GM23248 (cell line): Measurements from ENCODE around the gene KRT15. TPM values are rescaled to one million over a fixed set of nuclear protein-coding genes. Genes with fewer than 3 reads are reported as not detected.

Source experiments
- DNase-seq: peaks from one replicate; pipeline ENCODE4 v3.0.0-alpha.2; 2015
- H2AFZ ChIP-seq: fragments of 200-600 bp; sonication (generic); 2 replicates; pipeline ENCODE4 v1.6.1; 2016; ENCODE audit warnings: antibody characterized with exemption
- H3F3A ChIP-seq: fragments of 200-600 bp; sonication (generic); 2 replicates; pipeline ENCODE4 v1.6.1; 2016; ENCODE audit warnings: mild to moderate bottlenecking, antibody characterized with exemption, mixed run types; ENCODE audit not compliant: insufficient read depth
- H3K27ac ChIP-seq: fragments of 200-600 bp; sonication (generic); 2 replicates; pipeline ENCODE4 v1.5.1; 2016; ENCODE audit warnings: mild to moderate bottlenecking
- H3K27me3 ChIP-seq: fragments of 200-600 bp; sonication (generic); replicated peaks from 2 replicates; pipeline ENCODE4 v1.6.1; 2016; ENCODE audit warnings: mild to moderate bottlenecking; ENCODE audit not compliant: insufficient read depth
- H3K36me3 ChIP-seq: fragments of 200-600 bp; sonication (generic); 2 replicates; pipeline ENCODE4 v1.6.1; 2016; ENCODE audit warnings: low read depth, mild to moderate bottlenecking
- H3K4me1 ChIP-seq: fragments of 200-600 bp; sonication (generic); 2 replicates; pipeline ENCODE4 v1.6.1; 2016; ENCODE audit warnings: mild to moderate bottlenecking; ENCODE audit not compliant: insufficient read depth
- H3K4me2 ChIP-seq: fragments of 200-600 bp; sonication (generic); one replicate; pipeline ENCODE4 v1.6.1; 2016; ENCODE audit warnings: mild to moderate bottlenecking; ENCODE audit not compliant: unreplicated experiment
- H3K4me3 ChIP-seq: fragments of 200-600 bp; sonication (generic); 2 replicates; pipeline ENCODE4 v1.5.1; 2016; ENCODE audit warnings: mild to moderate bottlenecking
- H3K79me2 ChIP-seq: fragments of 200-600 bp; sonication (generic); 2 replicates; pipeline ENCODE4 v1.6.1; 2016; ENCODE audit warnings: mild to moderate bottlenecking; ENCODE audit not compliant: insufficient read depth
- H3K9ac ChIP-seq: fragments of 200-600 bp; sonication (generic); 2 replicates; pipeline ENCODE4 v1.6.1; 2016; ENCODE audit warnings: mild to moderate bottlenecking
- H3K9me2 ChIP-seq: fragments of 200-600 bp; sonication (generic); 2 replicates; pipeline ENCODE4 v1.6.1; 2016; ENCODE audit warnings: mixed run types, mild to moderate bottlenecking, moderate library complexity; ENCODE audit not compliant: insufficient read depth
- H3K9me3 ChIP-seq: fragments of 200-600 bp; sonication (generic); one replicate; pipeline ENCODE4 v1.6.1; 2017; ENCODE audit warnings: low read depth
- H4K20me1 ChIP-seq: fragments of 200-600 bp; sonication (generic); 2 replicates; pipeline ENCODE4 v1.6.0; 2016; ENCODE audit not compliant: insufficient read depth
- EZH2 ChIP-seq: fragments of 200-600 bp; sonication (generic); IDR thresholded peaks from 2 replicates; pipeline ENCODE4 v1.6.1; 2018; ENCODE audit warnings: antibody characterized with exemption, mild to moderate bottlenecking; ENCODE audit not compliant: insufficient read depth, poor library complexity, severe bottlenecking
- EZH2phosphoT487 ChIP-seq: fragments of 200-600 bp; sonication (generic); IDR thresholded peaks from 2 replicates; pipeline ENCODE4 v1.6.1; 2018; ENCODE audit warnings: antibody characterized with exemption, moderate library complexity, mild to moderate bottlenecking, low read depth; ENCODE audit not compliant: insufficient read depth
- WGBS, 2 experiments: methylation state at CpG; one replicate each; pipeline ENCODE4 v1.1.6; 2015 to 2017; ENCODE audit warnings: low lambda C conversion rate in 2 of 2, low coverage in 1 of 2; ENCODE audit errors: missing lambda C conversion rate in 2 of 2; 5-methylcytosine and 5-hydroxymethylcytosine counted together
- in situ Hi-C: fragments of 300-500 bp; cut with MboI; formaldehyde crosslinking; loops from 2 replicates; pipeline ENCODE4 v1.15.0; 2020
- polyA plus RNA-seq: library from polyadenylated mRNA; unstranded; fragments of >200 nt; fragmentation: Nextera tagmentation; extraction: Ambion mirVana; gene quantifications from 2 replicates; pipeline ENCODE4 v1.2.1, GENCODE V29; 2016
- total RNA-seq: library from RNA; depleted of rRNA; stranded (reverse); fragments of >200 nt; shearing (Covaris generic); gene quantifications from 2 replicates; pipeline ENCODE4 v1.2.3, GENCODE V29; 2014

The KRT15 gene
- total and polyA plus RNA-seq, 2 experiments from 2014 or later = 0.65 to 2.3 TPM

DNA sequence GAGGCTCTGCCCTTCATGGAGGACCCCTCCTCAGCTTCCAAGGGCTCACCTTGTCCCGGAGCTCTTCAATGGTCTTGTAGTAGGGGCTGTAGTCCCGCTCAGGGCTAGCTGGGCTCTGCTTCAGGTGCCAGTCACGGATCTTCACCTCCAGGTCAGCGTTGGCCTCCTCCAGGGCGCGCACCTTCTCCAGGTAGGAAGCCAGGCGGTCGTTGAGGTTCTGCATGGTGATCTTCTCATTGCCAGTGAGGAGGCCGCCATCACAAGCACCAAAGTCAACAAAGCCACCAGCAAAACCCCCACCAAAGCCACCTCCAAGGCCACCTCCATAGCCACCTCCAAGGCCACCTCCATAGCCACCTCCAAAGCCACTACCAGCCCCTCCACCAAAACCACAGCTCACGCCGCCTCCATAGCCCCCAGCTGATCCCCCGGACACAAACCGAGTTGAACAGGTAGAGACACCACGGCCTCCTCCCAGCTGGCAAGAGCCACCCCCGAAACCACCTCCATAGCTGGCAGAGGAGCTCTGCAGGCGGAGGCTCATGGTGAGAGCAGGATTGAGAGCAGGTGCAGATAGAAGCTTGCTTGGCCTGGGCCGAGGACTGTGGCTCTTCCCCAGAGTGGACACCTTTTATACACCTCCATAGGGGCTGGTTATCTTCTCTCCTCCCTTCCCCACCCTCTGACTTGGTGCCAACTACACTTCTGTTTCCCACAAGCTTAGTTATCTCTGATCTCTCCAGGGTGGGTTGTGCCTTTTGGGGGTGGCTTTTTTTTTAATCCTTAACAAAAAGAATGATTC lies 13.5 kb downstream of the KRT15 start, which contains the start of gene KRT13:
Gene KRT13, minus strand, starts transcription at position 606 of the 802 bp plus-strand sequence. Its CDS starts 62 bp downstream, at position 544.
- in situ Hi-C loops = no loop called here
- H3K9me3 ChIP-seq = no peaks in the 10 kb centered on the region
- H3K79me2 ChIP-seq = no peaks in the 10 kb centered on the region
- H3F3A ChIP-seq = no peaks in the 10 kb centered on the region
- no peaks in the 10 kb centered on the region for H4K20me1 ChIP-seq
- H2AFZ ChIP-seq = no peak within 1 kb of the TSS
- no peak within 1 kb of the TSS for H3K4me3 ChIP-seq
- DNase-seq = no peak
- H3K36me3 ChIP-seq = no peaks in the 10 kb centered on the region
- peaks cover 2% of the 10 kb centered on the region; the same call in 1 of the 2 replicates for H3K4me1 ChIP-seq
- H3K9me2 ChIP-seq = no peaks in the 10 kb centered on the region
- no peak within 1 kb of the TSS for H3K27ac ChIP-seq
- no peak for TF ChIP-seq EZH2
- TF ChIP-seq EZH2phosphoT487 = no peak
- 85 to 88% methylated on average over 17 of the region's 17 CpGs for WGBS, 2 experiments
- no peak within 1 kb of the TSS for H3K9ac ChIP-seq
- no peak within 1 kb of the TSS for H3K4me2 ChIP-seq
- H3K27me3 ChIP-seq = no peaks in the 10 kb centered on the region

DNA sequence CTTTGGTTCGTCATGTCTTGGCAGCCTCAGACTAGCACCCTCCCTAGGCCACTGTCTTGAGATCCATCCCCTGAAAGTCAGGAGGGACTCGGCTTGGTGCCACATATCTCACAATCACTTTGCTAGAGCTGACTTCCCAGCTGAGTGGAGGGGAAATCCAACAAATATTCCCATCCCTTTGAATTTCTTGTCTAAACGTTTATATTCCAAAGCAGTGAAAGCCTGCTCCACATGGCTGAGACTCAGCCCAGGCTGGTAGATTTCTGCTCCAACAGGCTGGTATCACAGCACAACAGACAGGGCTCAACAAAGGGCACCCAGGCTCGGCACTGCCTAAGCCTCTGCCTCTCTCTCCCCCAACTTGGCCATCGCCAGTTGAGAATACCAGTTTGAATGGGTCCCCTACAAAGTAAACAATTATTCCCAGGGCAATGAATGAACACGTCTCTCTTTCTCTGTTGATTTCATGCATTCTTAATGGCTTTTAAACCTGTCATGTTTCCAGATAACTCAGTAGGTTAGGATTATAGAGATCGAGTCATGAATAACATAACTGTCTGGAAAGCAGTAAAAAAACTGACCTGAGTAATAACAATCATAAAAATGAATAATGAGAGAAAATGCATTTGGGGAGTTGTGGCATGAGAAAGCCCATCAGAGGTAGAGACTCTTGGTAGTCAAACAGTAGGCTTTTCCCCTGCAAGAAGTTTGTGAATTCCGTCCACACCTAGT lies 14.3 kb downstream of the KRT15 start:
- WGBS, 2 experiments = 69 to 71% methylated on average over 8 of the region's 8 CpGs
- in situ Hi-C loops = no loop called here
- H3K4me1 ChIP-seq = peaks cover 10% of the 10 kb centered on the region
- peak; percentile 28 for DNase-seq
- H3K9me3 ChIP-seq = no peaks in the 10 kb centered on the region
- H3K4me2 ChIP-seq = no peak overlapping the region
- H3K79me2 ChIP-seq = no peaks in the 10 kb centered on the region
- no peaks in the 10 kb centered on the region for H4K20me1 ChIP-seq
- no peaks in the 10 kb centered on the region for H3K9me2 ChIP-seq
- no peaks in the 10 kb centered on the region for H3F3A ChIP-seq
- H2AFZ ChIP-seq = no peak overlapping the region
- H3K9ac ChIP-seq = no peak overlapping the region
- H3K36me3 ChIP-seq = no peaks in the 10 kb centered on the region
- no peaks in the 10 kb centered on the region for H3K27me3 ChIP-seq
- H3K4me3 ChIP-seq = no peak overlapping the region
- TF ChIP-seq EZH2 (no peak), EZH2phosphoT487 (no peak)
- no peak overlapping the region for H3K27ac ChIP-seq

DNA sequence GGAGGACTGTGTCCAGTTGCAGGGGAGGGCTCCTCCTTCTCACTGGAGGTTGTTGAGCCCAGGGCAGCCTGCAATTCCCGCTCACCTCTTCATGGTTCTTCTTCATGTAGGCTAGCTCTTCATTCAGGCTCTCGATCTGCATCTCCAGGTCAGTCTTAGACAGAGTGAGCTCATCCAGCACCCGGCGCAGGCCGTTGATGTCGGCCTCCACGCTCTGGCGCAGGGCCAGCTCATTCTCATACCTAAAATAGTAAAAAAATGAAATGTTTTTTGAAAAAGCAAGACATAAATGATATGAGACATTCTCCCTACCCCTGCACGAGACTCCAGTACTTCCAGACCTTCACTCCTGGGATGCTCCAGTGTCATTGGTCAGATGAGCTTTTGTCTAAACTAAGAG lies 15.5 kb downstream of the KRT15 start:
- Histone ChIP-seq H3K9ac (no peak overlapping the region), H3K27ac (no peak overlapping the region), H3K36me3 (no peaks in the 10 kb centered on the region), H3F3A (no peaks in the 10 kb centered on the region), H3K79me2 (no peaks in the 10 kb centered on the region), H2AFZ (no peak overlapping the region), H3K4me1 (peaks cover 13% of the 10 kb centered on the region), H3K9me2 (no peaks in the 10 kb centered on the region), H3K27me3 (no peaks in the 10 kb centered on the region), H4K20me1 (no peaks in the 10 kb centered on the region), H3K4me3 (no peak overlapping the region), H3K9me3 (no peaks in the 10 kb centered on the region), H3K4me2 (no peak overlapping the region)
- DNase-seq = no peak
- in situ Hi-C loops = no loop called here
- no peak for TF ChIP-seq EZH2phosphoT487
- TF ChIP-seq EZH2 = no peak
- WGBS, 2 experiments = 85 to 87% methylated on average over 9 of the region's 9 CpGs

DNA sequence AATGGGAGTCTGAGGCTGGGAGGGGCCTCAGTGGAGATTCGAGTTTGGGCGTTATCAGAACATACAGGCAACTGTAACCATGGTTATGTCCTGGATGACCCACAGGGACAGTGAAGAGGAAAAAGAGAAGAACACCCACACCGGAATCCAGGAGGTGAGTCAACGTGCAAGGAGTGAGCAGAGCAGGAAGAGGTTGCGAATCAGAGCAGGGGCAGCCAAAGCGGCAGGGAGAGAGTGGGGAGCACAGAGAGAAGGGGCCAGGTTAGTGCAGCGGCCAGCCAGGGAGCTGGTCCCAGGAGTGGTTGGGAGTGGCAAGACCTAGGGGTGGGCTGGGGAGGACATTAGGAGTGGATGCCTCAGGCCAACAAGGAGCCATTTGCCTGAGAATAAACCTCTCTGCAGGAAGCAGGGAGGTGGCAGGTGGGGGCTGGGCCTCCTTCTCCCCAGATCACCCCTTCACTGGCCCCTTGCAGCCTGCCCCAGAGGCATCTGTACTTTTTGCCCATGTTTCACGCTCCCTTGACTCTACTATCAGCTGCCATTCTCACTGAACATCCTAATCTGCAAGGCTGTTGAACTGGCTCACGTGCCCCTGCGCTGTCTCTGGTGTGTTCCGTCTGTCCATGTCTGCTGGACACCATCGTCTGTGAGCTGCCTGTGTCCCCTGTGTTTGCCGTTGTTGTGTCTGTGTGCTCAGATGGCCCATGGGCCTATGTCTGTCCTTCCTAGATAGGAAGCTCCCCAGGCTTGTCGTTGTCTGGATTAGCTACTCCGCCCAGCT lies 18.4 kb downstream of the KRT15 start:
- Histone ChIP-seq H3K27me3 (no peaks in the 10 kb centered on the region), H4K20me1 (no peaks in the 10 kb centered on the region), H3K79me2 (no peaks in the 10 kb centered on the region), H3K9ac (no peak overlapping the region), H3K9me3 (no peaks in the 10 kb centered on the region), H3K36me3 (no peaks in the 10 kb centered on the region), H3K27ac (no peak overlapping the region), H3K9me2 (no peaks in the 10 kb centered on the region), H3K4me2 (no peak overlapping the region), H3K4me3 (no peak overlapping the region), H3F3A (no peaks in the 10 kb centered on the region), H2AFZ (peak overlapping the region; percentile 45; the same call in 1 of the 2 replicates), H3K4me1 (peaks cover 16% of the 10 kb centered on the region)
- DNase-seq = peak; percentile 86
- WGBS, 2 experiments = 54 to 57% methylated on average over 15 of the region's 15 CpGs
- TF ChIP-seq EZH2 (no peak), EZH2phosphoT487 (no peak)
- in situ Hi-C loops = no loop called here
